HK-2 (cell line): ENCODE measurements around the gene CBLL1.

ENCODE experiments used
- DNase-seq: peaks from one replicate; pipeline ENCODE4 v3.0.0-alpha.2; 2018; ENCODE audit not compliant: unreplicated experiment

The CBLL1 gene, protein sequence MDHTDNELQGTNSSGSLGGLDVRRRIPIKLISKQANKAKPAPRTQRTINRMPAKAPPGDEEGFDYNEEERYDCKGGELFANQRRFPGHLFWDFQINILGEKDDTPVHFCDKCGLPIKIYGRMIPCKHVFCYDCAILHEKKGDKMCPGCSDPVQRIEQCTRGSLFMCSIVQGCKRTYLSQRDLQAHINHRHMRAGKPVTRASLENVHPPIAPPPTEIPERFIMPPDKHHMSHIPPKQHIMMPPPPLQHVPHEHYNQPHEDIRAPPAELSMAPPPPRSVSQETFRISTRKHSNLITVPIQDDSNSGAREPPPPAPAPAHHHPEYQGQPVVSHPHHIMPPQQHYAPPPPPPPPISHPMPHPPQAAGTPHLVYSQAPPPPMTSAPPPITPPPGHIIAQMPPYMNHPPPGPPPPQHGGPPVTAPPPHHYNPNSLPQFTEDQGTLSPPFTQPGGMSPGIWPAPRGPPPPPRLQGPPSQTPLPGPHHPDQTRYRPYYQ

DNA sequence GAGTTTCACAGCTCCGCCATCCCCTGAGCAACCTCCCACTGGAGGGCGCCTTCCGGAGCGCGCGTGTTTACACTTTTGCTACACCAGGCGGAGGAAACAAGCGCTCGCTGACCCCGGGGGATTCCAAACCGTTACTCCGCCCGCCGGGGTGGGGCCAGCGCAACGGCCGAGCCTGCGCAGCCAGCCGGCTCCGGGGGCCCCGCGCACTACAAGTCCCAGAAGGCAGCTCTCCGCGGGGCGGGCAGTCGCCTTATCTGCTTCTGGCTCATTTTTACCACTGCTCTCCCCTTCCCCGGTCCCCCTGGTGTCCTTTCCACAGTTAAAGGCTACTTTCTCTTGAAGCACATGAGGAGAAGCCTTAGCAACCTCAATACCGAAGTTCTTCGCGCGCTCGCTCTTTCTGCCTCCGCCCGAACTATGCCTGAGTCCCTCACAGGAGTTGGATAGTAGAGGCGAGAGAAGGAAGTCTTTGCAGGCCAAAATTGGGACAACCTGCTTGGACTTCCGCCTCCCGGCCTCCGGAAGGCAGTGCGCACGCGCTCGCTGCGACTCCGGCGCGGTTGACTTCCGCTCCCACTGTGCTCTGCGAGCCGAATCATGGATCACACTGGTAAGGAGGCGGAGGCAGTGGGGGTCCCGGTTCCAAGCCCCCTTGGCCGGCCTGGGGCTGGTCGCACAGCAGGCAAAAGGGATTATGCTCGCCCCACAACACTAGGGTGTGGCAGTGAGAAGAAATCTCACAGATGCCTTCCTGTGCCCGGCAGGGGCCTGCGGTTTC is at the start of gene CBLL1:
Gene CBLL1, plus strand, starts transcription at position 576 of the 778 bp plus-strand sequence. Its CDS starts 22 bp downstream, at position 598.
- DNase-seq = peak; percentile 96

GRCh38 chr7:107694386-107694785 is 49.6 kb upstream of the CBLL1 start:
- DNase-seq = no peak

DNA sequence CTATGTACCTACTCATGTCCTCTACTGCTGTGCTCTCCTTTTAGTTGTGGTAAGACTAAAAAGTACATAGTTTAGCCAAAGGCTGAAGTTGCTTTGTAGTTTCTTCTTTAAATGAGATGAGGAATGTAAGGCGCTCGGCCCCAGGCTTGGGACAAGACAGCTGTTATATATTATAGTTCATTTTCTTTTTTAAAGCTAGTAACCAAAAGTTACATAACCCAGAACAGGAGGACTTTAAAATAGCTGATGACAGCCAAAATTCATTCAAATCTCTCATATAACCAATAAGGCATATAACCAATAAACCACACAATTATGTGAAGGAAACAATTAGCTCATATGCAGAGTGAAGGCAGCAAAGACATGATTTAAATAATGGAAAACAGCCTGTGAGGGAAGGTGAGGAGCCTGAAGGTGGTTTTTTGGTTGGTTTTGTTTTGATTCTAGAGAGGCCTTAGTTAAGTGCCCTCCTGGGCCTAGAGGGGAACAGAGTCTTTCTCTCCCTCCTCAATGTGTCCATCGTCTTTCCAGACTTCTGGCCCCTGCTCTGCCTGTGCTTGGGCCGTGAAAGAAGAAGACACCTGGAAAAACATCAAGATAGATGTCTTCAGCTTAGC is 47.5 kb upstream of the CBLL1 start:
- no peak for DNase-seq

- DNase-seq = no peak
Measured at GRCh38 chr7:107697321-107698049, 46.5 kb upstream of the CBLL1 start.

GRCh38 chr7:107700570-107700969 is 43.4 kb upstream of the CBLL1 start:
- no peak for DNase-seq

GRCh38 chr7:107701191-107701590 is 42.8 kb upstream of the CBLL1 start:
- DNase-seq = no peak

DNA sequence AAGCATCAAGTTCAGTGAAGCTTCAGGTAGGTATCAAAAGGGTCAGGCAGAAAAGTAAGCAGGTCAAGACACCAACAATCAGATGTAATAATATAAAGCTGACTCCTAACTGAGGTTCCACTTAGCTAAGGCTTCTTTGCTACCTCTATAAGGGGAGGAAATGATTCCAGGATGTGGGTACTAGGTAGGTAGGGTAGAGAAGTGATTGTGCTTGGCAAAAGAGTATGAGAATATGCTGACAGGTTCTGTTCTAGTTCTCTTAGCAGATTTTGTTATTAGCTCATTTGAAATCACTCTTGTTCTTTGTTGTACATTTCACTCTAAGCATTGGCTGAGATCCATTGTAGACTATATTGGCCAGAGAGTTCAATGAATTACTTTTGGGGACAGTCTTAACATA is 40.7 kb upstream of the CBLL1 start:
- DNase-seq = no peak

DNA sequence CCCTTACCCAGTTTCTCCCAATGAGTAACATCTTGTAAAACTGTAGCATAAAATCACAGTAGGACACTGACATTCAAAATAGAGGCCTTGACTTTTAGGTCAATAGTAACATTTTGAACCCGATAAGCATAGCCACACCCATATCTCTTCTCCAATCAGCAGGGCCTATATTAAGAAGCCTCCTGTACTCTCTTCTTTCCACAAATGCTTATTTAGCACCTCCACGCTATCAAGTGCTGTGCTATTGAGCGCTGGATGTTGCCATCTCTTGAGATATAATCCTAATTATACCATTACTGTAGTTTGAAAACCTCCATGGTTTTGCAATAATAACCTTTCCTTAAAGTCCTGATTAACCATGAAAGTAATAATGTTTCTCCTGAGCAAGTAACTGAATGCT is 40.1 kb upstream of the CBLL1 start:
- no peak for DNase-seq

GRCh38 chr7:107708956-107709355 is 35.0 kb upstream of the CBLL1 start:
- no peak for DNase-seq

- no peak for DNase-seq
Measured at GRCh38 chr7:107711301-107711700, 32.6 kb upstream of the CBLL1 start.

GRCh38 chr7:107712025-107712424 is 31.9 kb upstream of the CBLL1 start:
- no peak for DNase-seq

GRCh38 chr7:107712896-107713295 is 31.0 kb upstream of the CBLL1 start:
- no peak for DNase-seq

DNA sequence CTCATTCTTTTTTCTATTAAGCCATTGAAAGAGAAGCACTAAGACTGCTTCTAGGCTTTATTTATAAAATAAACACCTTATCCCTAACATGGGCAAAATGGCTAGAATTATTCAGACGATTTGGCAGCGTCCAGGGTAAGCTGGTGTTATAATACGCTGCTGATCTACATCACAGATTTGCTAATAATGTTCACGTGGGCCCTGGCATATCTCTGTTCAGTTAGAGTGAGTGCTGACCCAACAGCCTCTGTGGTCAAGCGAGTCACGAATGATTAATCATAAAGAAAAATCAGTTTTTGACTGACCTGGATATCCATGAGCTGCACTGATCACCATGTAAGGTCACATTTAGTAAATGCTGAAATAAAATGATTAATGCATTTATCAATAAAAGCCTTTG is 28.4 kb upstream of the CBLL1 start:
- peak; percentile 3 for DNase-seq

GRCh38 chr7:107718456-107719193 is 25.3 kb upstream of the CBLL1 start:
- DNase-seq = no peak

- DNase-seq = no peak
Measured at GRCh38 chr7:107721286-107721685, 22.7 kb upstream of the CBLL1 start.

GRCh38 chr7:107723255-107723654 is 20.7 kb upstream of the CBLL1 start:
- no peak for DNase-seq

- peak; percentile 21 for DNase-seq
Measured at GRCh38 chr7:107725138-107725740, 18.7 kb upstream of the CBLL1 start.

DNA sequence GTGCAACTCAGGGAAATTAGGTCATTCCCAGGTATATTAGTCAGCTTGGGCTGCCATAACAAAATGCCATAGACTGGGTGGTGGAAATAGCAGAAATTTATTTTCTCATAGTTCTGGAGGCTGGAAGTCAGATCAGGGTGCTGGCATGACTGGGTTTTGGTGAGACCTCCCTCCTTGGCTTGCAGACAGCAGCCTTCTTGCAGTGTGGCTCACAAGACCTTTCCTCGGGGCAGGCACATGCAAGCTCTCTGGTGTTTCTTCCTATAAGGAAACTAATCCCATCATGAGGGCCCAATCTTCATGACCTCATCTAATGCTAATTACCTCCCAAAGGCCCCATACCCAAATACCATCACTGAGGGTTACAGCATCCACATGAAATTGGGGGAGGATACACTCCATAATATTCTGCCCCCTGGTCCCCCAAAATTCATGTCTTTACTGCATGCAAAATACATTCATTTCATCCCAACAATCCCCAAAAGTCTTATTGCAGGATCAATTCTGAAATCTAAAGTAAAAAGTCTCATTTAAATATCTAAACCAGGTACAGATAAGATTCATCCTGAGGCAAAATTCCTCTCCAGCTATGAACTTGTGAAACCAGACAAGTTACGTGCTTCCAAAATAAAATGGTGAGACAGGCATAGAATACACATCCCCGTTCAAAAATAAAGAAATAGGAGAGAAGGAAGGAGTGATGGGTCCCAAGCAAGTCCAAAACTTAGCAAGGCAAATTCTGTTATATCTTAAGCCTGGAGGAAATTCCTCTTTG is 17.4 kb upstream of the CBLL1 start:
- no peak for DNase-seq

- DNase-seq = no peak
Measured at GRCh38 chr7:107728276-107728675, 15.7 kb upstream of the CBLL1 start.
